H1 (cell line): ENCODE measurements around the gene TTR.

ENCODE experiments used
- CTCF ChIP-seq, 3 experiments: IDR thresholded peaks; 1 replicate in 2 of 3; 2 replicates in 1 of 3; pipeline versions ENCODE4 v1.5.1 to v1.6.1; 2011; ENCODE audit warnings: low read length in 3 of 3, mild to moderate bottlenecking in 3 of 3, inconsistent platforms in 2 of 3, low read depth in 1 of 3, moderate library complexity in 1 of 3; ENCODE audit not compliant: insufficient read depth in 1 of 3; ENCODE audit errors: control extremely low read depth in 1 of 3
- EZH2 ChIP-seq: fragments of 200-600 bp; sonication (generic); IDR thresholded peaks from 2 replicates; pipeline ENCODE4 v1.7.1; 2012; ENCODE audit warnings: low read depth, mild to moderate bottlenecking, moderate library complexity, low read length, inconsistent platforms; ENCODE audit not compliant: severe bottlenecking
- HDAC2 ChIP-seq, 2 experiments: fragments of 300-600 bp in 1 of 2; sonication (generic) in 1 of 2; IDR thresholded peaks; 2 replicates each; pipeline ENCODE4 v1.6.1; 2011 to 2012; ENCODE audit warnings: low read depth in 2 of 2, low read length in 2 of 2, mild to moderate bottlenecking in 2 of 2, moderate library complexity in 2 of 2, borderline replicate concordance in 1 of 2, inconsistent platforms in 1 of 2
- JUN ChIP-seq: IDR thresholded peaks from 2 replicates; pipeline ENCODE4 v1.6.1; 2011; ENCODE audit warnings: low read depth, mild to moderate bottlenecking, improper control_type of control experiment, low read length
- POLR2A ChIP-seq, 2 experiments: IDR thresholded peaks; 1 replicate in 1 of 2; 2 replicates in 1 of 2; pipeline ENCODE4 v1.6.1; 2011; ENCODE audit warnings: low read depth in 2 of 2, low read length in 2 of 2, mild to moderate bottlenecking in 2 of 2; ENCODE audit errors: control extremely low read depth in 1 of 2
- SP2 ChIP-seq: IDR thresholded peaks from 2 replicates; pipeline ENCODE4 v1.6.1; 2012; ENCODE audit warnings: mild to moderate bottlenecking, low read length, inconsistent platforms
- ZNF274 ChIP-seq: IDR thresholded peaks from 2 replicates; pipeline ENCODE4 v1.7.0; 2012; ENCODE audit warnings: low read length, borderline replicate concordance; ENCODE audit errors: extremely low read depth

GRCh38 chr18:31549416-31549815 is 42.3 kb upstream of the TTR start:
- TF ChIP-seq HDAC2 (IDR thresholded peaks at IDR 0.05; ENCODE audit: borderline replicate concordance in 1 of 2, low read depth in 2 of 2, low read length in 2 of 2) (no peak), JUN (no peak), CTCF (IDR thresholded peaks at IDR 0.05; ENCODE audit: control extremely low read depth in 1 of 3, insufficient read depth in 1 of 3, low read depth in 1 of 3, low read length in 3 of 3) (no peak), SP2 (no peak), POLR2A (IDR thresholded peaks at IDR 0.05; ENCODE audit: control extremely low read depth in 1 of 2, low read depth in 2 of 2, low read length in 2 of 2) (no peak), EZH2 (no peak), ZNF274 (no peak)
